CD4-positive, CD25-positive, alpha-beta regulatory T cell (primary cell): ENCODE results near the gene GP2. TPM values are rescaled to one million over a fixed set of nuclear protein-coding genes. Genes with fewer than 3 reads are reported as not detected.
A peak's percentile ranks its signal among the peaks of the same experiment; 100 is the strongest.
"Not testable (repeated sequence)": the region's sequence is repeated elsewhere in the genome, so short reads cannot be mapped to it uniquely, and the experiment has no call there.

ENCODE experiments used
- ATAC-seq, 2 donors: fragments of 150-1000 bp; cut with Tn5 transposase; one replicate each; pipeline ENCODE4 v1.10.0; 2021; ENCODE audit warnings: low read depth in 2 of 2, moderate number of reproducible peaks in 2 of 2, moderate library complexity in 1 of 2
- DNase-seq, 3 donors: peaks; one replicate each; pipeline versions ENCODE4 v3.0.0 to v3.0.0-alpha.2; 2012 to 2022; ENCODE audit warnings: mixed read lengths in 1 of 3
- H3K27ac ChIP-seq: one replicate; pipeline ENCODE4 v1.7.0; 2013; ENCODE audit warnings: mild to moderate bottlenecking, low read length; ENCODE audit not compliant: insufficient read depth, poor library complexity, severe bottlenecking
- H3K27me3 ChIP-seq: one replicate; pipeline ENCODE4 v1.7.0; 2013; ENCODE audit warnings: low read length; ENCODE audit not compliant: control insufficient read depth, insufficient read depth
- H3K36me3 ChIP-seq: one replicate; pipeline ENCODE4 v1.7.0; 2013; ENCODE audit warnings: mild to moderate bottlenecking, low read length, moderate library complexity; ENCODE audit not compliant: control insufficient read depth, insufficient read depth
- H3K4me1 ChIP-seq: 2 replicates; pipeline ENCODE4 v1.7.0; 2013; ENCODE audit warnings: mild to moderate bottlenecking, low read length; ENCODE audit not compliant: insufficient read depth, control insufficient read depth, poor library complexity, severe bottlenecking
- H3K4me3 ChIP-seq: one replicate; pipeline ENCODE4 v1.7.0; 2013; ENCODE audit warnings: low read depth, mild to moderate bottlenecking, low read length, moderate library complexity
- H3K9me3 ChIP-seq, 2 experiments: 1 replicate in 1 of 2; 2 replicates in 1 of 2; pipeline ENCODE4 v1.7.0; 2013; ENCODE audit warnings: low read length in 2 of 2, mild to moderate bottlenecking in 1 of 2, moderate library complexity in 1 of 2; ENCODE audit not compliant: control insufficient read depth in 2 of 2
- H3K27ac Mint-ChIP-seq, 3 donors: one replicate each; pipeline ENCODE4 v1.8.0; 2020 to 2022; ENCODE audit warnings: mild to moderate bottlenecking in 3 of 3, mixed read lengths in 3 of 3, moderate library complexity in 2 of 3
- H3K27me3 Mint-ChIP-seq: one replicate; pipeline ENCODE4 v1.8.0; 2022; ENCODE audit warnings: mild to moderate bottlenecking, mixed read lengths
- H3K36me3 Mint-ChIP-seq: one replicate; pipeline ENCODE4 v1.8.0; 2020; ENCODE audit warnings: mixed read lengths
- H3K4me1 Mint-ChIP-seq, 4 donors: one replicate each; pipeline ENCODE4 v1.8.0; 2020 to 2022; ENCODE audit warnings: mixed read lengths in 4 of 4, mild to moderate bottlenecking in 1 of 4
- H3K4me3 Mint-ChIP-seq, 4 donors: one replicate each; pipeline ENCODE4 v1.8.0; 2020 to 2022; ENCODE audit warnings: mild to moderate bottlenecking in 4 of 4, mixed read lengths in 4 of 4, moderate library complexity in 3 of 4
- H3K9me3 Mint-ChIP-seq, 7 donors: one replicate each; pipeline ENCODE4 v1.8.0; 2020 to 2022; ENCODE audit warnings: mixed read lengths in 7 of 7, mild to moderate bottlenecking in 3 of 7, moderate library complexity in 2 of 7
- polyA plus RNA-seq, 4 donors: library from polyadenylated mRNA; unstranded; fragments of 300-500 nt; fragmentation: Illumina TruSeq; gene quantifications; one replicate each; pipeline ENCODE4 v1.2.3, GENCODE V29; 2021
- total RNA-seq: library from RNA; stranded (reverse); gene quantifications from one replicate; pipeline ENCODE4 v1.2.3, GENCODE V29; 2022

GP2 gene
- total and polyA plus RNA-seq, 5 donors from 2014 or later = not detected

GRCh38 chr16:20323591-20324117 is 3.7 kb downstream of the GP2 start:
- H3K4me1 Mint-ChIP-seq = no peaks in the 10 kb centered on the region
- DNase-seq = no peak

GRCh38 chr16:20322696-20323095 is 4.6 kb downstream of the GP2 start:
- no peaks in the 10 kb centered on the region for H3K27me3 Mint-ChIP-seq
- Histone ChIP-seq H3K4me3 (no peak overlapping the region), H3K27me3 (no peaks in the 10 kb centered on the region), H3K9me3 (no peaks in the 10 kb centered on the region), H3K36me3 (no peaks in the 10 kb centered on the region), H3K27ac (no peak overlapping the region), H3K4me1 (no peaks in the 10 kb centered on the region)
- peak overlapping the region in 1 of 3 donors; percentile 9 for H3K27ac Mint-ChIP-seq
- peaks cover 0 to 4% (median 0%) of the 10 kb centered on the region in 7 donors for H3K9me3 Mint-ChIP-seq
- ATAC-seq = no peak
- H3K4me3 Mint-ChIP-seq = no peak overlapping the region
- no peak for DNase-seq
- no peaks in the 10 kb centered on the region for H3K36me3 Mint-ChIP-seq
- H3K4me1 Mint-ChIP-seq = no peaks in the 10 kb centered on the region

More at GRCh38 chr16:20323591-20324117, 3.7 kb downstream of the GP2 start:
- H3K36me3 Mint-ChIP-seq = no peaks in the 10 kb centered on the region
- ATAC-seq = no peak
- Histone ChIP-seq H3K4me1 (no peaks in the 10 kb centered on the region), H3K36me3 (no peaks in the 10 kb centered on the region), H3K27me3 (no peaks in the 10 kb centered on the region), H3K9me3 (no peaks in the 10 kb centered on the region), H3K4me3 (no peak overlapping the region), H3K27ac (no peak overlapping the region)
- H3K4me3 Mint-ChIP-seq = no peak overlapping the region
- H3K9me3 Mint-ChIP-seq = peaks cover 0 to 4% (median 0%) of the 10 kb centered on the region in 7 donors
- H3K27me3 Mint-ChIP-seq = no peaks in the 10 kb centered on the region
- H3K27ac Mint-ChIP-seq = no peak overlapping the region

- H3K27me3 ChIP-seq = no peaks in the 10 kb centered on the region
- no peak overlapping the region for H3K4me3 ChIP-seq
- Mint-ChIP-seq H3K4me1 (no peaks in the 10 kb centered on the region), H3K9me3 (peaks cover 0 to 4% (median 0%) of the 10 kb centered on the region in 7 donors), H3K27me3 (peaks cover 1% of the 10 kb centered on the region), H3K36me3 (no peaks in the 10 kb centered on the region), H3K27ac (no peak overlapping the region), H3K4me3 (no peak overlapping the region)
- DNase-seq (no peak), ATAC-seq (no peak)
- H3K9me3 ChIP-seq = no peaks in the 10 kb centered on the region
- H3K36me3 ChIP-seq = no peaks in the 10 kb centered on the region
- no peaks in the 10 kb centered on the region for H3K4me1 ChIP-seq
- no peak overlapping the region for H3K27ac ChIP-seq
Observed at GRCh38 chr16:20321671-20322070, 5.6 kb downstream of the GP2 start.

GRCh38 chr16:20321051-20321450 is 6.3 kb downstream of the GP2 start:
- H3K4me1 ChIP-seq, H3K27me3 ChIP-seq, H3K27me3 Mint-ChIP-seq, H3K4me3 ChIP-seq, H3K4me3 Mint-ChIP-seq, H3K27ac Mint-ChIP-seq, H3K4me1 Mint-ChIP-seq, ATAC-seq, H3K27ac ChIP-seq, H3K36me3 ChIP-seq, H3K36me3 Mint-ChIP-seq, H3K9me3 Mint-ChIP-seq, H3K9me3 ChIP-seq, DNase-seq: not testable (repeated sequence)

GRCh38 chr16:20320592-20320991 is 6.7 kb downstream of the GP2 start:
- Histone ChIP-seq H3K9me3 (no peaks in the 10 kb centered on the region), H3K36me3 (no peaks in the 10 kb centered on the region), H3K27ac (no peak overlapping the region), H3K27me3 (no peaks in the 10 kb centered on the region), H3K4me3 (no peak overlapping the region), H3K4me1 (no peaks in the 10 kb centered on the region)
- Mint-ChIP-seq H3K27ac (no peak overlapping the region), H3K36me3 (no peaks in the 10 kb centered on the region), H3K4me3 (no peak overlapping the region), H3K9me3 (peaks cover 0 to 4% (median 0%) of the 10 kb centered on the region in 7 donors), H3K27me3 (peaks cover 4% of the 10 kb centered on the region), H3K4me1 (no peaks in the 10 kb centered on the region)
- DNase-seq (no peak), ATAC-seq (no peak)

GRCh38 chr16:20320178-20320577 is 7.1 kb downstream of the GP2 start:
- no peak for DNase-seq
- Mint-ChIP-seq H3K9me3 (peaks cover 0 to 4% (median 0%) of the 10 kb centered on the region in 7 donors), H3K36me3 (no peaks in the 10 kb centered on the region), H3K27ac (no peak overlapping the region), H3K4me1 (no peaks in the 10 kb centered on the region), H3K27me3 (peaks cover 4% of the 10 kb centered on the region), H3K4me3 (no peak overlapping the region)
- Histone ChIP-seq H3K9me3 (no peaks in the 10 kb centered on the region), H3K4me3 (no peak overlapping the region), H3K27ac (no peak overlapping the region), H3K4me1 (no peaks in the 10 kb centered on the region), H3K36me3 (no peaks in the 10 kb centered on the region), H3K27me3 (no peaks in the 10 kb centered on the region)
- ATAC-seq = no peak

- ATAC-seq = no peak
- Mint-ChIP-seq H3K27me3 (peaks cover 4% of the 10 kb centered on the region), H3K9me3 (peaks cover 0 to 4% (median 0%) of the 10 kb centered on the region in 7 donors), H3K27ac (no peak overlapping the region), H3K4me3 (no peak overlapping the region), H3K4me1 (no peaks in the 10 kb centered on the region), H3K36me3 (no peaks in the 10 kb centered on the region)
- H3K4me3 ChIP-seq = no peak overlapping the region
- H3K9me3 ChIP-seq = no peaks in the 10 kb centered on the region
- no peaks in the 10 kb centered on the region for H3K27me3 ChIP-seq
- H3K4me1 ChIP-seq = no peaks in the 10 kb centered on the region
- no peak for DNase-seq
- no peaks in the 10 kb centered on the region for H3K36me3 ChIP-seq
- H3K27ac ChIP-seq = no peak overlapping the region
Observed at GRCh38 chr16:20319406-20319805, 7.9 kb downstream of the GP2 start.

- Mint-ChIP-seq H3K27me3 (peaks cover 4% of the 10 kb centered on the region), H3K36me3 (no peaks in the 10 kb centered on the region), H3K27ac (no peak overlapping the region), H3K4me1 (no peaks in the 10 kb centered on the region), H3K9me3 (peaks cover 0 to 4% (median 0%) of the 10 kb centered on the region in 7 donors), H3K4me3 (no peak overlapping the region)
- H3K9me3 ChIP-seq = no peaks in the 10 kb centered on the region
- no peaks in the 10 kb centered on the region for H3K4me1 ChIP-seq
- H3K4me3 ChIP-seq = no peak overlapping the region
- ATAC-seq (no peak), DNase-seq (no peak)
- no peak overlapping the region for H3K27ac ChIP-seq
- H3K27me3 ChIP-seq = no peaks in the 10 kb centered on the region
- H3K36me3 ChIP-seq = no peaks in the 10 kb centered on the region
Observed at GRCh38 chr16:20318437-20318836, 8.9 kb downstream of the GP2 start.
